Stimulated activated naive CD8-positive, alpha-beta T cell treated with anti-CD3 and anti-CD28 coated beads, Interleukin-15, Interleukin-2, amounts not matched to agents 100 U/mL and 50 U/mL, for 24 hours (primary cell): Measurements from ENCODE around the gene ERGIC1.

Source experiments
- ATAC-seq: fragments of 150-1000 bp; cut with Tn5 transposase; one replicate; pipeline ENCODE4 v1.10.0; 2021
- DNase-seq: peaks from one replicate; pipeline ENCODE4 v3.0.0; 2021

The ERGIC1 gene

GRCh38 chr5:172864747-172865146 lies 30.7 kb downstream of the ERGIC1 start:
- no peak for ATAC-seq

GRCh38 chr5:172866378-172866777 lies 32.3 kb downstream of the ERGIC1 start:
- DNase-seq, result no peak
- no peak for ATAC-seq

More at GRCh38 chr5:172864747-172865146, 30.7 kb downstream of the ERGIC1 start:
- no peak for DNase-seq

- ATAC-seq, result no peak
- no peak for DNase-seq
Observed at GRCh38 chr5:172866802-172867748, 33.0 kb downstream of the ERGIC1 start.

GRCh38 chr5:172867761-172868435 lies 33.8 kb downstream of the ERGIC1 start:
- no peak for ATAC-seq
- DNase-seq, result no peak

- ATAC-seq (peak; percentile 36), DNase-seq (no peak)
Observed at GRCh38 chr5:172868436-172868923, 34.4 kb downstream of the ERGIC1 start.

DNA sequence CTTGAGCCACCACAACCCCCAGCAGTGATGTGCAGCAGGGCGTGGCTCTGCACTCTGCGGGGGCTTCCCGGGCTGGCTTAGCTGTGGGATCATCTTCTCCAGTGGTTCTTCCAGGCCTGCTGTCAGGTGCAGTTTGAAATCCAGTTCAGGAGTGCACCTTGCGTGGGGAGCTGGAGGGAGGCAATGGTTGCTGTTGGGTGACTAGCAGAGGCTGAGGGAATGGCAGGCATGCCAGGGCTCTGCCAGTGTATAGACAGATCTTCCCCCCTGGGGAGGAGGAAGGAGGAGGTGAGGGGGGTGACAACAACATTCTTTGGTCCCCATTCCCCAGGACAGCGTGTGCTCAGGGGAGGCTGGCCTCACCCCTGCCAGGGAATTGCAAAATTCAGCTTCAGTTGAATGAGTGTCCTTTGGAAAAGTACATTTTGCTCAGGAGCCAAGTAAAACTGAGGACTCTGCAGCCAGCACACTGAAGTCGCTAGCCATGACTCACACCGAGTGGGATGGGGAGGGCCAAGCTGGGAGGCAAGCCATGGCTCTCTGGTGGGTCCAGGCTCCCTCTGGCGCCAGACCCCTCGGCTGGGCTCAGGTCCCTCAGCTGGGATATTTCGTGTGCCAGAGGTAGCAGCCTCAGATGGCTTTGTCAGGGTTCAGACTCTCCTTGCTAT lies 35.0 kb downstream of the ERGIC1 start:
- no peak for DNase-seq

GRCh38 chr5:172869691-172870090 lies 35.6 kb downstream of the ERGIC1 start:
- ATAC-seq (no peak), DNase-seq (no peak)

More for the DNA sequence above, 35.0 kb downstream of the ERGIC1 start:
- peak; percentile 41 for ATAC-seq

DNA sequence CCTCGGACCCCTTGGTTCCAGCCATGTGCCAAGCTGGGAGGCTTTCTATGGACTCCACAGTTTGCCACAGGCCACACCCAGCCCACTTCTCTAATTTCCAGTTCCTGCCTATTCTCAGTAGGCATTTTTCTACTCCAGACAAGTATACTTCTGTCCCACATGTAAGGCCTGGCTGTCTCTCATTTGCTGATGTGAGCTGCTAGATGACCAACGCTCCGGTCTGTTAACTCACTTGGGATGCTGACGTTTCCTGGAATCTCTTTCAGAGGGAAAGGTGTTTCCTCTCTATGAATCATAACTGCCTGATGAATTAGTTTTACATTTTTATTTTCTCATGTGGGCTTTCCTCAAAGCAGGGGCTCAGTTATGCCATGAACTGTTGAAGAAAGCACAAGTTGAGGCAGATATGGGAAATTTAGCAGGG lies 36.3 kb downstream of the ERGIC1 start:
- DNase-seq, result no peak
- no peak for ATAC-seq

GRCh38 chr5:172870715-172871461 lies 36.8 kb downstream of the ERGIC1 start:
- DNase-seq (no peak), ATAC-seq (no peak)

- ATAC-seq, result no peak
- no peak for DNase-seq
Observed at GRCh38 chr5:172871536-172871935, 37.5 kb downstream of the ERGIC1 start.

- DNase-seq, result no peak
- no peak for ATAC-seq
Observed at GRCh38 chr5:172871982-172872381, 37.9 kb downstream of the ERGIC1 start.

DNA sequence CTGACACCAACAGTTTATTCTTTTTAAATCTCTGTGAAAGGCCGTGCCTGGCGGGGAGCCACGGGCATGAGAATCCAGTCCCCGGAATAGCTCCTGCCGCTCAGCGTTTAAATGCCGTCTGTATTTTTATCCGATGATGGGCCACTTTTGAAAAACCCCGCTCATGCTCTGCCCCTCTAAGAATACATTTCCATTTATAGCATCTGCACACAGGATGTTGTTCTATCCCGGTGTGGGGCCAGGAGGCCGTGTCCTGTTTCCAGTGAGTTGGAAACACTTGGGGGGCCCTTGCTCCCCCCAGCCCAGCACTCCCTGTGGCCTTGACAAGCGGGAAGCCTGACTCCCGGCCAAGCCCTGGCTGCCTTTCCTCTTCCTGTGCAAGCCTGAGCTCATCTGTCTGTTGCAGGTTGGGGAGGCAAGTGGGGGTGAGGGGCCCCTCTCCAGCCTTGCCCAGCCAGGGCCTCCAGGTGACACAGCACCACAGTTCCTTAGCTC lies 39.0 kb downstream of the ERGIC1 start:
- ATAC-seq, result no peak
- DNase-seq, result no peak

- no peak for DNase-seq
- no peak for ATAC-seq
Observed at GRCh38 chr5:172873513-172873912, 39.5 kb downstream of the ERGIC1 start.

GRCh38 chr5:172874647-172875504 lies 40.8 kb downstream of the ERGIC1 start:
- no peak for DNase-seq
- ATAC-seq, result no peak

DNA sequence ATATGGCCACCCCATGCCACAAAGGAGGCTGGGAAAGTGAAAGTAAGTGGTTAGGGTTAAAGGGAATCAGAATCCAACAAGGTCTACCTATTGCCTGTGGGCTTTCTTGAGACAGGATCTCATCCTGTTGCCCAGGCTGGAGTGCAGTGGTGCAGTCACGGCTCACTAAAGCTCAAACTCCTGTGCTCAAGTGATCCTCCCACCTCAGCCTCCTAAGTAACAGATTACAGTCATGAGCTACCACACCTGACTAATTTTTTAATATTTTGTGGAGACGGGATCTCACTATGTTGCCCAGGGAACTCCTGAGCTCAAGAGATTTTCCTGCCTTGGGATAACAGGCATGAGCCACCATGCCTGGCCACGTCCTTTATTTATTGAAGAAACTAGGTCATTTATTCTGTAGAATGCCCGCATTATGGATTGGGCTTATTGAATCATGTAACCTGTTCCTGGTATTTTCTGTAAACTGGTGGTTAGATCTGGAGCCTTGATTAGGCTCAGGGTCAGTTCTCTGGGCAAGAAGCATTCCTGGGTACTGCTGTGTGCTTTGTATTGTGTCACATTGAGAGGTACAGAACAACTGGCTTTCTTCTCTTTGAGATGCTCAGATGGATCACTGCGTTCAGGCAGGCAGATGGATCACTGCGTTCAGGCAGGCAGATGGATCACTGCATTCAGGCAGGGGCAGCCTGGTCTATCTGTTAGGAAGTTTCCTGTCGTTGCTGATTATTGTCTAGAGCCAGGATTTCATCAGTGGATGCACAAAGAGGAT lies 41.6 kb downstream of the ERGIC1 start:
- DNase-seq, result no peak

DNA sequence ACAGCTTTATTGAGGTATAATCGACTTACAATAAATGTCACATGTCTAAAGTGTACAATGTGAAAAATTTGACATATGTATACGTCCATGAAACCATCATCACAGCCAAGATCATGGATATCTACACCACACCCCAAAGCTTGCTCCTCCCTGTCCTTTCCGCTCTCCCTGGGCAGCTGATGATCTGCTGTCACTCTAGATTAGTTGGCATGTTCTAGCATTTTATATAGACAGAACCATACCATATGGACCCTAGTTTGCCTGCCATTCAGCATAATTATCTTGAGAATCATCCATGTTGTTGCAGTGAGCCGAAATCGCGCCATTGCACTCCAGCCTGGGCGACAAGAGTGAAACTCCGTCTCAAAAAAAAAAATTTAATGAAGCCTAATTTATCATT lies 42.5 kb downstream of the ERGIC1 start:
- ATAC-seq, result no peak
- DNase-seq, result no peak

More for the DNA sequence above, 41.6 kb downstream of the ERGIC1 start:
- no peak for ATAC-seq

- DNase-seq, result no peak
- no peak for ATAC-seq
Observed at GRCh38 chr5:172877466-172878260, 43.6 kb downstream of the ERGIC1 start.

GRCh38 chr5:172878585-172878932 lies 44.5 kb downstream of the ERGIC1 start:
- no peak for DNase-seq

More at GRCh38 chr5:172878585-172878932, 44.5 kb downstream of the ERGIC1 start:
- ATAC-seq, result no peak
